NK-92 treated with Interleukin-12 subunit alpha and Interleukin-12 subunit beta, amount 100 ng/mL, for 24 hours (cell line): Measurements from ENCODE around the gene PAPLN.

Experiments
- DNase-seq: peaks from one replicate; lab custom pipeline; 2025; lab: John Stamatoyannopoulos, UW

PAPLN gene

GRCh38 chr14:73230051-73230450 lies 7.3 kb upstream of the PAPLN start:
- DNase-seq: no peak

GRCh38 chr14:73231981-73232851 lies 5.1 kb upstream of the PAPLN start:
- DNase-seq: no peak

GRCh38 chr14:73232984-73233383 lies 4.3 kb upstream of the PAPLN start:
- no peak for DNase-seq

- DNase-seq: no peak
Measured at GRCh38 chr14:73233564-73233963, 3.7 kb upstream of the PAPLN start.

GRCh38 chr14:73234029-73234428 lies 3.3 kb upstream of the PAPLN start:
- no peak for DNase-seq

- DNase-seq: no peak
Measured at GRCh38 chr14:73234586-73235394, 2.5 kb upstream of the PAPLN start.

- DNase-seq: no peak
Measured at GRCh38 chr14:73235531-73236155, 1.7 kb upstream of the PAPLN start.

- DNase-seq: no peak
Measured at GRCh38 chr14:73236157-73236556, 1.1 kb upstream of the PAPLN start.

GRCh38 chr14:73236752-73237218 lies 521 bp upstream of the PAPLN start:
- DNase-seq: no peak

- DNase-seq: no peak
Measured at GRCh38 chr14:73237786-73238423, 599 bp downstream of the PAPLN start.

GRCh38 chr14:73238424-73238852 lies 1.1 kb downstream of the PAPLN start:
- DNase-seq: no peak

- DNase-seq: no peak
Measured at GRCh38 chr14:73238941-73239340, 1.6 kb downstream of the PAPLN start.

- no peak for DNase-seq
Measured at GRCh38 chr14:73239393-73240241, 2.3 kb downstream of the PAPLN start.

GRCh38 chr14:73240816-73241480 lies 3.6 kb downstream of the PAPLN start:
- no peak for DNase-seq

GRCh38 chr14:73241481-73242165 lies 4.3 kb downstream of the PAPLN start:
- no peak for DNase-seq

GRCh38 chr14:73242357-73242901 lies 5.1 kb downstream of the PAPLN start:
- DNase-seq: no peak

- DNase-seq: no peak
Measured at GRCh38 chr14:73243341-73243740, 6.0 kb downstream of the PAPLN start.

- DNase-seq: no peak
Measured at GRCh38 chr14:73243748-73244147, 6.4 kb downstream of the PAPLN start.

- DNase-seq: no peak
Measured at GRCh38 chr14:73244541-73245290, 7.4 kb downstream of the PAPLN start.
